CD4-positive, alpha-beta T cell treated with Interleukin-15 for 1 hour (primary cell): ENCODE results near the gene DOK3.

Source experiments
- DNase-seq: peaks from one replicate; pipeline ENCODE4 v3.0.0-alpha.2; 2020

The DOK3 gene

GRCh38 chr5:177479774-177480173 is 29.9 kb downstream of the DOK3 start:
- DNase-seq = no peak

- DNase-seq = peak; percentile 59
These were observed 30.6 kb downstream of the DOK3 start for GRCh38 chr5:177478711-177479646.

- no peak for DNase-seq
These were observed 31.7 kb downstream of the DOK3 start for GRCh38 chr5:177477701-177478477.

- DNase-seq = no peak
These were observed 32.9 kb downstream of the DOK3 start for GRCh38 chr5:177476531-177477233.

GRCh38 chr5:177475563-177476427 is 33.8 kb downstream of the DOK3 start:
- DNase-seq = no peak

GRCh38 chr5:177474846-177475562 is 34.6 kb downstream of the DOK3 start:
- no peak for DNase-seq

GRCh38 chr5:177474002-177474476 is 35.6 kb downstream of the DOK3 start:
- DNase-seq = no peak

GRCh38 chr5:177473443-177474001 is 36.1 kb downstream of the DOK3 start, which contains the start of gene DBN1:
DBN1 (minus strand) TSS chr5:177473634; CDS start chr5:177473521, 113 bp downstream.
- no peak for DNase-seq

- DNase-seq = peak; percentile 69
These were observed 36.9 kb downstream of the DOK3 start for GRCh38 chr5:177472460-177473442.

- peak; percentile 38 for DNase-seq
These were observed 37.8 kb downstream of the DOK3 start for GRCh38 chr5:177471610-177472356.

- DNase-seq = no peak
These were observed 38.7 kb downstream of the DOK3 start for GRCh38 chr5:177470759-177471536.

GRCh38 chr5:177469750-177470525 is 39.7 kb downstream of the DOK3 start:
- no peak for DNase-seq

GRCh38 chr5:177468685-177469628 is 40.7 kb downstream of the DOK3 start:
- DNase-seq = no peak

- no peak for DNase-seq
These were observed 41.3 kb downstream of the DOK3 start for GRCh38 chr5:177468329-177468684.

- no peak for DNase-seq
These were observed 42.2 kb downstream of the DOK3 start for GRCh38 chr5:177467436-177467835.

GRCh38 chr5:177466861-177467260 is 42.8 kb downstream of the DOK3 start:
- DNase-seq = no peak
